SK-N-MC (cell line): ENCODE measurements around the gene OR2A42.
"Not testable (repeated sequence)": the region's sequence is repeated elsewhere in the genome, so short reads cannot be mapped to it uniquely, and the experiment has no call there.

ENCODE experiments used
- EZH2 ChIP-seq: fragments of 200-600 bp; sonication (generic); IDR thresholded peaks from one replicate; pipeline ENCODE4 v1.6.1; 2017; ENCODE audit warnings: antibody characterized with exemption
- POLR2AphosphoS5 ChIP-seq: IDR thresholded peaks from 2 replicates; pipeline ENCODE4 v1.6.1; 2012; ENCODE audit warnings: mild to moderate bottlenecking, low read depth, low read length, borderline replicate concordance

DNA sequence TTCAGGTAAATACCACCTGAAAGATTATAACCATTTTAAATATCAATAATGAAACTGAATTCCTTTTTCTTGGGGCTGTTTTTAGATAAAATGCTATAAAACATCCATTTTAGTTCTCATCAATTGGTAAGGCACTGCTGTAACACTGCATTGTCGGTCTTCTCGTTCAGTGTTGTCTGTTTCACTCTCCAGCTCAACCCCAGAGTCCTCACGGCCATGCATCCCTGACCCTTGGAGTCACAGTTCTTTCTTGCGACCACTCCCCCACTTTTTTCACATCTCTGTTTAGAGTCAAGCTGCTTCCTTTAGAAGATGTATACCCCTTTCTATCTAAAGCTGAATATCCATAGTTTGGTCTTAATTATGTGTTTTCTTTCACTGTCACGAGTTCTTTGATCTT is 7.6 kb upstream of the OR2A42 start:
- not testable (repeated sequence) for TF ChIP-seq POLR2AphosphoS5, EZH2
